Head of caudate nucleus (tissue), 42 donors: ENCODE results near the gene RGS5.

Experiments used
- DNase-seq, 42 donors: peaks; one replicate each; pipeline versions ENCODE4 v3.0.0 to v3.0.0-alpha.2; 2020 to 2021; ENCODE audit warnings: mixed read lengths in 7 of 42
- intact Hi-C: fragments of 100-400 bp; cut with DNase I; formaldehyde crosslinking; loops from one replicate; pipeline ENCODE4 v1.15.0; 2022

RGS5 gene

GRCh38 chr1:163161841-163162240, 40.9 kb downstream of the RGS5 start:
- DNase-seq = no peak
- intact Hi-C loops = no loop called here

DNA sequence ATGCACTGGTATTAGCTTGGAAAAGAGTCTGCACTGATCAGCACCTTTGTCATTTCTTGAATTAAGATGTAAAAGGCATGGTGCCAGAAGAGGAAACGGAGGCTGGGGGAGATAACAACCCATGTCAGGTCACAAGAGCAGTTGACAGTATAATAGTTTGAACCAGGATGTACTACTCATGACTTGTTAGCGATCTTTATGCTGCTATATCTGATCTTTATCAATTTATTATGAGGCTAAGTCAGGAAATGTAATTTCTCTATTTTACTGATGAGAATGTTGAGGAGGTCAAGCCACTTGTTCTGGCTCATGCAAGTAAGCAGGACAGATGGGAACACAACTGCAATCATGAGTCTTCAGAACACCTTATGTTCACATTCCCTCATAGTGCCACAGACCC, 41.4 kb downstream of the RGS5 start:
- DNase-seq = no peak
- intact Hi-C loops = no loop called here

DNA sequence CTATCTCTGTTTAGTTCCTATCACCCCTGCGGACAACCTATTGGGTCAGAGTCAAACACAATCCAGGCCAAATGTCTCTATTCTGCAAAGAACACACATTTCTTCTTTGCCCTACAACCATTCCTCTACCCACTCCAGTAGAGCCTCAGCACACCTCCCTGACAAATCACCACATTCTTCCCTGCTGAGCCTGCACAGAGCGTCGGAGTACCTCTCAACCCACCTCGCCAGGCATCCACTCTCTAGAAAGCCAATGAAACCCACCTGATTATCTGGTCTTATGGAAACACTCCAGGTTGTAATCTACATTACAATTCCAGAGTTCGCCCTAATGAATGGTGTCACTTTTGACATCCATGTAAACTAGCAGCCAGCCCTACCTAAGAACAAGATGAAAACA, 47.1 kb downstream of the RGS5 start:
- DNase-seq = no peak
- intact Hi-C loops = no loop called here

DNA sequence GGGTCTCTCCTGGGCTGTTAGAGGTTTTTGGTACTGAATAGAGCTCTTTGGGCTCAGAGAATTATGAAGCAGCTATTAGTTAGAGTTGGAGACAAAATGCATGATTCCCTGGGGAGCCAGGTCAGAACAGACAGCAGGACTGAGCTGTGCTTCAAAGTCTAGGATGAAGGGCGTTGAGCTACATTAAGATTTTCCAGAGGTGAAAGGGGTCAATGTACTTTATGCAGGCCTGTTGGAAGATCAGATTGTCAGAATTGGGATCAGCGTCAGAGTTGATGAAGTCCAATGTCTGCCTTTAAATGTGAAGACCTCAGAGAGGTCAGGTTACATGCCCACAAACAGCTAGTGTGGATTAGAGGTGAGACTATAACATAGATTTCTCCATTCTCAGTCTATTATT, 53.8 kb downstream of the RGS5 start:
- intact Hi-C loops = no loop called here
- no peak for DNase-seq

- no peak for DNase-seq
- intact Hi-C loops = no loop called here
Observed at GRCh38 chr1:163147019-163147418, 55.7 kb downstream of the RGS5 start.

- intact Hi-C loops = no loop called here
Observed at GRCh38 chr1:163145435-163145834, 57.3 kb downstream of the RGS5 start.

DNA sequence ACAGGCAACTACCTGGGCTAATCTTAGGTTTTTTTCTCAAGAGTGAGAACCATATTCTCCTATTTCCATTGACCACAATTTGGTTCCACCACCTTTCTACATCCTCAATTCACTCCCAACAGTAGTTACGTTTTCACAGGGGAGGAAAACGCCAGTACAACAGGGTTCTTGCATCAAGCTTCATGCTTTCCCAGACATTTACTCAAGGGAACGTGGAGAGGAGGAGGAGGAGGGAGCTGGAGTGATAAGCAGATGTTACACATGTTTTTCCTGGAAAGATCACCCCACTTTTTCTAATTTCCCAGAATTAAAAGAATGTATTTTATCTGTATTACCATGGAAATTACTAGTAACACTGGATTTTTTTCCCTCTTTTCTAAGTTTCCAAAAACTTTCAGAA, 58.3 kb downstream of the RGS5 start:
- DNase-seq = no peak
- intact Hi-C loops = no loop called here

More at GRCh38 chr1:163145435-163145834, 57.3 kb downstream of the RGS5 start:
- DNase-seq = peak in 1 of 42 donors; percentile 38

- intact Hi-C loops = no loop called here
- DNase-seq = no peak
Observed at GRCh38 chr1:163142152-163142551, 60.6 kb downstream of the RGS5 start.

GRCh38 chr1:163141556-163141955, 61.2 kb downstream of the RGS5 start:
- intact Hi-C loops = no loop called here
- no peak for DNase-seq

DNA sequence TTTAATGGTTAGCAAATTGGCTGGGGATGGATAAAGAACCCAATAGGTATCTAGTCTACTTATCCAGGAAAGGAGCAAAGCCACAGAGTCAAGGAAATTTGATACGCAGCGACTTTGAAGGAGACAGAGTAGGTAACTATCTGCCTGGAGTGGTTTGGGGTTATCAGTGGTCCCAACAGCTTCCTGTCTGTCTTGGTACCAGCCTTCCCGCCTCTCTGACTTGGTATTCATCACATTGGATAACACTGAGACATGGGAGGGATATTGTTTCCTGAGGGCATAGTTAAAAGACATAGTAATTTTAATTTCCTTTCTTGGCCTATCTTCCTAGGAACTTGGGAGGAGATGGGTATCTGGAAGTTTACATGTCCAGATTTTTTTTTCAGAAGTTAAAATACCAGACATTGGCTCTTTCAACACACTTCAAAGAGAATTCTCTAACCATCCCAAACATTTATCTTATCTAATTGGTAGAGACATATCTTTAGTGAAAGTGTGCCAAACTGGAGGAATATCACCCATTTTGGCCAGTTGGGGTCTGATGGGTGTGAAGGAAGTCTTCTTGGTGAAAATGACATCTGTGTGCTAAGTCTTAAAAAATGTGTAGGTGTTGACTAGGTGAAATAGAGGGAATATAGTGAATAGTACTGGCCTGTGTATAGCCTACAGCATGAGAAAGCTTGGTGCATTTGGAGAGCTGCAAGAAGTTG, 65.0 kb downstream of the RGS5 start:
- DNase-seq = no peak
- intact Hi-C loops = no loop called here

GRCh38 chr1:163131981-163132380, 70.7 kb downstream of the RGS5 start:
- intact Hi-C loops = no loop called here

GRCh38 chr1:163130225-163130856, 72.4 kb downstream of the RGS5 start:
- intact Hi-C loops = no loop called here
- DNase-seq = no peak

More at GRCh38 chr1:163131981-163132380, 70.7 kb downstream of the RGS5 start:
- DNase-seq = no peak

DNA sequence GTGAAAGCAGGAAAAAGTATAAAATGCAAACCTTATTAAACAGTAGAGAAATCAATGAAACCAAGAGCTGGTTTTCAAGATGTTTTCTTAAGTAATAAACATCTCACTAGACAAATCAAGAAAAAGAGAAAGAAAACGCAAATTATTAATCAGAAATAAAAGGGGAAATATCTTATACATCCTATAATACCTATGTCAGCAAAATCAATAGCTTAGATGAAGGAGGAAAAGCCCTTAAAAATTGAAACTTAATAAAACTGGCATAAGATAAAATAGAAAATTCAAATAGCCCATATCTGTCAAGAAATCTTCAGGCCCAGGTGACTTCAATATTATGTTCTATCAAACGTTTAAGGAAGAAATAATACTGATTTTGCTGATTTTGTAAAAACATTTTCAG, 74.4 kb downstream of the RGS5 start:
- DNase-seq = no peak
- intact Hi-C loops = no loop called here

DNA sequence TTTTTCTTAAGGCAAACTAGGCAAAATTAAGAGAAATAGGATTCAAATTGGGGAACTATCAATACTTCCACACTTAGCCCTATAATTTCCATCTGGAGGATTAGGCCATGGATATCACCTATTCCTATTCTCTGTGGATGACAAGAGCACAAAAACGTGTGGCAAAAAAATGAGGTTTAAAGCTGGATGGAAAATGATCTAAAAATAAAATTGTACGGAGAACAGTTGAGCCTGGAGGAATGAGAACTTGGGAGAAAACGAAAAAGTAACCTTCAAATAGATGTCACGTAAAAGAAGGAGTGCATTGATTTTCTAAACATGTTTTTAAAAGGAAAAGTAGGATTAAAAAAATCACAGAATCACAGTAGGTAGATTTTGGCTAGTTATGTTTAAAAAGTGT, 77.9 kb downstream of the RGS5 start:
- DNase-seq = no peak
- intact Hi-C loops = no loop called here

DNA sequence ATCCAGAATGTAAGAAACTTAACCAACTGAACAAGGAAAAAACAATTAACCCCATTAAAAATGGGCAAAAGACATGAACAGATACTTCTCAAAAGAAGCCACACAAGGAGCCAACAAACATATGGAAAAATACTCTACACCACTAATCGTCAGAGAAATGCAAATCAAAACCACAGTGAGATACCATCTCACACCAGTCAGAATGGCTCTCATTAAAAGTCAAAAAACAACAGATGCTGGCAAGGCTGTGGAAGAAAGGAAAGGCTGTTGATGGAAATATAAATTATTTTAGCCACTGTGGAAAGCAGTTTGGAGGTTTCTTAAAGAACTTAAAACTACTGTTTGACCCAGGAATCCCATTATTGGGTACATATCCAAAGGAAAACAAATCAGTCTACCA, 82.3 kb downstream of the RGS5 start:
- no peak for DNase-seq
- intact Hi-C loops = no loop called here

DNA sequence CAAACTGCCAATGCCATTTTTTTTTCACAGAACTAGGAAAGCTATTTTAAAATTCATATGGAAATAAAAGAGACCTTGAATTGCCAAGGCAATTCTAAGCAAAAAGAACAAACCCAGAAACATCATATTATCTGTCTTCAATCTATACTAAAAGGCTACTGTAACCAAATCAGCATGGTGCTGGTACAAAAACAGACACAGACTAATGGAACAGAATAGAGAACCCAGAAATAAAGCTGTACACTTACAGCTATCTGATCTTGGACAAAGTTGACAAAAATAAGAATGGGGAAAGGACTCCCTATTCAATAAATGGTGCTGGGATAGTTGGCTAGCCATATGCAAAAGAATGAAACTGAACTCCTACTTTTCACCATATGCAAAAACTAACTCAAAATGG, 83.0 kb downstream of the RGS5 start:
- intact Hi-C loops = no loop called here

GRCh38 chr1:163115887-163116286, 86.8 kb downstream of the RGS5 start:
- intact Hi-C loops = no loop called here
- no peak for DNase-seq

More for the DNA sequence above, 83.0 kb downstream of the RGS5 start:
- no peak for DNase-seq

DNA sequence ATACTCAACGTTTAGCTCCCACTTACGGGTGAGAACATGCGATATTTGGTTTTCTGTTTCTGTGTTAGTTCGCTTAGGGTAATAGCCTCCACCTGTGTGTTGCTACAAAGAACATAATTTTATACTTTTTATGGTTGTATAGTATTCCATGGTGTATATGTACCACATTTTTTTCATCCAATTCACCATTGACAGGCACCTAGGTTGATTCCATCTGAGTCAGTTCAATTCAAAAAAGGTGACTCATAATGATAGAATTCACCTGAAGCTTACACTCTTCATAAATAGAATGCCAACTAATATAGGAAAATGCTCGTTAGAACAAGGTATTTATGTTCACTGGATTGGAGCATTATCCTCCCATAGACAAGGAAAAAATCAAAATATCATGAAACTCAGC, 95.1 kb downstream of the RGS5 start:
- intact Hi-C loops = no loop called here
- DNase-seq = no peak

GRCh38 chr1:163106364-163106987, 96.2 kb downstream of the RGS5 start:
- intact Hi-C loops = no loop called here
- DNase-seq = no peak

- no peak for DNase-seq
- intact Hi-C loops = no loop called here
Observed at GRCh38 chr1:163104385-163105099, 98.2 kb downstream of the RGS5 start.
